HG02981 (cell line): ENCODE data around the gene ANKRD11.

ENCODE experiments used
- ATAC-seq: cut with Tn5 transposase; IDR thresholded peaks from one replicate; pipeline ENCODE4 v1.9.1; 2021; ENCODE audit warnings: mild to moderate bottlenecking, moderate library complexity; ENCODE audit not compliant: unreplicated experiment

The ANKRD11 gene

DNA sequence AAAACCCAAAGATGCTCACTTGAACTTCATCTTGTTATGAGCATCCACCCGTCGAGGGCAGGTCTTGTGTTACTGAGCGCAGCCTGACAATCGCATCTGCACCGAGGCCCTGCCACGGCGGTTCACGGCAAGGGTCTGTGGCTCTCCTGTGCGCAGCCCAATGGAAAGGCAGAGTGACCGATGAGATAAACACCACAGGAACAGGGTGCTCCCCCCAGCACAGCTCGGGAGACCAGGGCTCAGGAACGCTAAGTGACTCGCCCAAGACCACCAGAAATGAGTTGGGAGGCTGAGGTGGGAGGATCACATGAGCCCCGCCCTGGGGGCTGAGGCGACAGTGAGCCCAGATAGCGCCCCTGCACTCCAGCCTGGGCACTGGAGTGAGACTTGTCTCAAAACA lies 134.7 kb downstream of the ANKRD11 start:
- no peak for ATAC-seq

DNA sequence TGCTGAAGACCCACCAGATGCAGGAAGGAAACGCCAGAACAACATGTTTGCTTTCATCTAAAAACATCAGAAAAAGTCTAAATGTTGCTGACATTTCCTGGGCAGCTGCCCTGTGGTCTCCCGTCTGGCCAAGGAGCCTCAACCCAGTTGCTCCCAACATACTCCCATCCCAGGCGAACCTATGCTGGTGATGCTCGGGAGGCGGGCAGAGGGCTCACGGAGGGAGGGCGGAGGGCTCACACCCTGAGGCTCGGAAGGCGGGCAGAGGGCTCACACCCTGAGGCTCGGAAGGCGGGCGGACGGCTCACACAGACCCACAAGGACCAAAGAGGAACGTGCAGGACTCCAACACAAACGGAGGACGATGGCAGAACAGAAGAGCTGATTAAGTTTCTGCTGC lies 135.4 kb downstream of the ANKRD11 start:
- no peak for ATAC-seq

DNA sequence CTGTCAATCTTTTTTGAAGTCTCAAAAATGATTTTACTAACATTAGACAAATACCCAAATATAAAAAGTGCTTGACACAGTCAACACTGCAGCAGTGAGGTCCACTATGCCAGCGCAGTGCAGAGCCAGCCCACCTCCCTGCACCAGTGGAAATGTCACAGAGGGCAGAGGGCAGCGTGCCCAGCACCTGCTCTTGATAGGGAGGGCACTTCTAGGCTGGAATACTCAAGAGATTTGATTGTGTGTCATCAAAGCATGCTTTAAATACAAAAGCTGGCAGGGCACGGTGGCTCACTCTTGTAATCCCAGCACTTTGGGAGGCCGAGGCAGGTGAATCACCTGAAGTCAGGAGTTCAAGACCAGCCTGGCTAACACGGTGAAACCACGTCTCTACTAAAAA lies 136.0 kb downstream of the ANKRD11 start:
- ATAC-seq = no peak

DNA sequence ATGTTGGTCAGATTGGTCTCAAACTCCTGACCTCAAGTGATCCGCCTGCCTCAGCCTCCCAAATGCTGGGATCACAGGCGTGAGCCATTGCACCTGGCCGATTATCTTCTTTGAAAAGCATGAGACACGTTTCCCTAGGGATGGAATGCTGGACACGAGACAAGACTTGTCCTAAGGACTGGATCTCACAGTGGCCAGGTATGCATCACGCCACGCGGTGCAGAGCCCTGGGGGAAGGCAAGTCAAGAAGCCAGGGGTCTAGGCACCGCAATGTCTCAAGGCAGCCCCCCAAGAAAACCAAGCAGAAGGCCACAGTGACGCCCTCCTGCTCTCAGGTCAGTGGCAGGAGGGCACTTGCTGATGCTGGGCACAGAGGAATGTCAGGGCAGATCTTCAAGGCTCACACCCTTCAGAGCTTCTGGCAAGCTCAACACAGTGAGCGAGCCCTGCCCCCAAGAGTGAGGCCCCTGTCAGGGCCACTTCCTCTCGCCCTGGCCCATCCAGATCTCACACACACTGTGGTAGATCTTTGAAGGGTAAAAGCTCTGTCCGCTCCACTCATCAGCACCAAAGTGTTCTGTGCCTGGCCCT lies 138.2 kb downstream of the ANKRD11 start:
- no peak for ATAC-seq

DNA sequence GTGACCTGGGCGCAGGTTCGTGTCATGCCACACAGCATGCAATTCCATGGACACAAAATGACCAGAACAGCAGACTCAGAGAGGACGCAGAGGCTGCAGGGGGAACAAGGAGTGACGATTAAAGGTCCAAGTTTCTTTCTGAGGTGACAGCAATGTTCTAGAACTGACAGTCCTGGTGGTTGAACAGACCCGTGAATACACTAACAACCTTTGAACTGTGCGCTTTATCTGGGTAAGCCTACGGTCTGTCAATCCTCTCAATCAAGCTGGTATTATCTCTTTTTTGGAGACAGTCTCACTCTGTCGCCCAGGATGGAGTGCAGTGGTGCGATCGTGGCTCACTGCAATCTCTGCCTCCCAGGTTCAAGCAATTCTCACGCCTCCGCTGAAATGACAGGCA lies 138.7 kb downstream of the ANKRD11 start:
- no peak for ATAC-seq

DNA sequence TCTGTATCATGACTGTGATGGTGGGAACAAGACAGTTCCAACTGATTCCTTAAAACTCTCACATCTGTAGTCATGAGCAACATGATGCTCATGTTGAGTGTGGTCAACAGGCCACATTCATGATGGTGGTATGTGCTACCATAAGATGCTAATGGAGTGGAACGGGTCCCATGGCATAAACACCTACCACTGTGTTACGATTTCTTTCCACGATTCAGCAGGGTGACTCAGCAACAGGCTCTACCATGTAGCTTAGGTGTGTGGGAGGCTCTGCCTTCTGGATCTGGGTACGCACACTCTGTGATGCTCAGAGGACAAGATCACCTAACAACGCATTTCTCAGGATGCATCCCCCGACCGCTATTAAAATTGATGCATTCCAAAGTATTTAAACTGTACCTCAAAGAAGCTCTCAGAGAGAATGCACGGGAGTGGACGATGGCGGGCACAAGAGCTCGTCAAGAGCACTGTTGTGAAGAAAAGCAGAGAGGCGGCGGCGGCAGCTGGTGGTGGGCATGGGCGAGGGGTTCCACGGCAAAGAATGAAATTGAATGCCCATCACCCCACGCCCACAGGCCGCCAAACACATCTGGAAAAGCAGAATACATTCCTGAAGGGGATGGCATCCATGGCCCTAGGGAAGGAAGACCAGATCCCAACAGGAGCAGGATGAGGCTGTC lies 139.5 kb downstream of the ANKRD11 start:
- no peak for ATAC-seq

DNA sequence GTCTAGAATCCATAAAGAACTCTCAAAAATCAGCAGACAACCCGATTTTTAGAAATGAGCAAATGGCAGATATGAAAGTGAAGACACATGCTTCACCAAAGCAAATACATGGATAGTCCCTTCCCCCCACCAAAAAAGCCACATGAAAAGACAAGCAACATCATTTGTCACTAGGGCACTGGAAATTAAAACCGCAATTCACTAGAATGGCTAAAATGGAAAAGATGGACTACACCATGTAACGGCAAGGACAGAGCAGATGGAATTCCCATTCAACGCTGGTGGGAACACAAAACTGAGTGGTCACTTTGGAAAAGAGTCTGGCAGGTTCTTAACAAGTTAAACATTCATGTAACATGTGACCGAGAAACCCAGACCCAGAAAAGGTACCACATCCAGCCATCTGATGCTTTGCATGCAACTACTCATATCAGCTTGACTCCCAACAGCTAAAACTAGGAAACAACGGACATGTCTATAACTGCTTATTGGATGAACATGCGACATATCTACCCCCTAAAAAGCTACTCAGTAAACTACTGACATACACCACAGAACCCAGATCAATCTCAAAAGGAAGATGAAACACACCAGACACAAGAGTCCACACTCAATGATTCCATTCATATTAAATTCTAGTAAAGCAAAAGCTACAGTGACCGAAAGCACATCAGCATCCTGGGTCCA lies 140.3 kb downstream of the ANKRD11 start:
- no peak for ATAC-seq

DNA sequence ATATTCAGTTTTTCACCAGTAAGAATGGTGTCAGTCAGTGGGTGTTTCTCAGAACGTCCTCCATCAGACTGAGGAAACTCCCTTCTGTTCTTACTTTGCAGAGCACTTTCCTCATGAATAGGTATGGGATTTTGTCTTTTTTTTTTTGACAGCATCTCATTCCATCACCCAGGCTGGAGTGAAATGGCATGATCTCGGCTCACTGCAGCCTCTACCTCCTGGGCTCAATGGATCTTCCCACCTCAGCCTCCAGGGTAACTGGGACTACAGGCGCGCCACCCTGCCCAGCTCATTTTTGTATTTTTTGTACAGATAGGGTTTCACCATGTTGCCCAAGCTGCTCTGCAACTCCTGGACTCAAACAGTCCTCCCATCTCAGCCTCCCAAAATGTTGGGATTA lies 142.6 kb downstream of the ANKRD11 start:
- no peak for ATAC-seq

DNA sequence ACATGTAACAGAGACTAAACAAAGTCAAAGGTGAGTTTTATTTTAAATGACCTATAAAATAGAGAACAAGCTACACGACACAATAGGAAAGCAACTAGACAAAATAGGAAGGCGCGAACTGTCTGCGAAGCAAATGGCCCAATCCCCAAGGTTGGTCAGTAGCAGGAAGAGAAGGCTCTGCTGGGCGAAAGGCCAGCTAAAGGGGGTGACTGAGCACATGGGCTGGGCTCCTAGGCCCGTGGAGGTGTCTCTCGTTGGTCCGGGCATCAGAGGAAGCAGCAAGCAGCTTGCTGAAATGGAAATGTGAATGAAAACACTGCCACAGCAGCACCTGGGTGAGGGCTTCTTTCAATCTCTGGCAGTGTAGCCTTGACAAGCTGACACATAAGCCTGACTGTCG lies 143.5 kb downstream of the ANKRD11 start:
- ATAC-seq = no peak

DNA sequence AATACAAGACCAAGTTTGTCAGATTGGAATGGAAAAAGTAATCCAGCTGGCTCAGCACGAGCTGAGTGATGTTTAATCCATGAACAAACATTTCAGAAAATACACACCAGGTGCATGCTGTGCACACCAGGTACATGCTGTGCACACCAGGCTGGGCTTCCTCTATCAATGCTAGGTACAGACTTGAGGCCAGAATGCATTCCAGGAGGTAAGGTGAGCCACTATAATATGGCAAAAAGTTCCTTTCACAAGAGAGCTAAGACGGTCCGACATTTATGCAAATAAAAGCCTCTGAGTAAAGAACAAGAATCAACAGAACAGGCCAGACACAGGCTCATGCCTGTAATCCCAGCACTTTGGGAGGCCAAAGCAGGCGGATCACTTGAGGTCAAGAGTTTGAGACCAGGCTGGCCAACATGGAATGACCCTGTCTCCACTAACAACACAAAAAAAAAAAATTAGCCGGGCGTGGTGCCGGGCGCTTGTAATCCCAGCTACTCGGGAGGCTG lies 144.7 kb downstream of the ANKRD11 start:
- ATAC-seq = no peak

DNA sequence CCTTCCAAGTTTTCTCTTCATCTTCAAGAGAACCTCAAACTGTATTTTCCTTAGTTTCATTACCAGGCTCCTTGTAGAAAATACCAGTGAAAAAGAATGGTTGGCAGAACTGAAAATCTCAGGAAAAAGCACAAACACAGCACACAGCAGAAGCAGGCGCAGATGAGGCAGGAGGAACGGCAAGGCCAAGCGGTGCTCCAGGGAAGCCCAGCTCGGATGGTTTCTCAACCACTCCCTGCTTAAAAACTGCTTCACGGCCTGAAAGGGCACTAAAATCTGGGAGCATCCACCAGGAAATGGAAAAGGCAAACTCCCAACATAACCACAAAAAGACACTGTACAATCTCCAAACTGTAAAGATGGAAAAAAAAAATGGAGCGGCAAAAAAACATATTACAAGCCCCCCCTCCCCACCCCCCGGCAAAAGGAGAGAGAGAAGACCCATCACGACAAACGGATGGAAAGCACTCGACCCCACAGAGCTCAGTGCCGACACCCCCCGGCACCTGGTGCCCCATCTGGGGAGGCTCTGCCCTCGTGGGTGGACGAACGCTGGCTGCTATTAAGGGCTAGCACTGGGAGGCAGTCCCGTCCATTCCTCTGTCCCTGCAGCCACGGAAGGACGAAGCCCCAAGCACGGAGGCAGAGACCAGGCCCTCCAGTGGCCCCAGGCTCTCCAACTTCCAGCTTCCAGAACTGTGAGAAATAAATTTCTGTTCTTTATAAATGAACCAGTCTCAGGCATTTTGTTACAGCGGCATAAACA lies 145.3 kb downstream of the ANKRD11 start:
- no peak for ATAC-seq

DNA sequence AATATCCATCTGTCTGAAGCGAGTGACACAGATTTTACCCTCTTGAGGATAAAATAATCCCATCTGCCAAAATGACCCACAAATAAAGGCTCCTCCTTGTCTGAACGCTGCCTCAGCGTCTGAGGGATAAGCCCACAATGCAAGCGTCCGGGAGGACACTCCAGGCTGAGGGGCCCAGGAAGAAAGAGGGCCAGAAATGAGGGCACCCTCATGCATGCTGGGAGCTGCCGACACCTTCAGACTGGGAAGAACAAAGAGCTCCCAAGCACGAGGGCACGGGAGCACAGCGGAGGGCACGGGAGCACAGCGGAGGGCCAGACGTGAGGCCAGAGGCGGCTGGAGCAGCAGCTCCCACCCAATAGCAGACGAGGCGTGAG lies 145.9 kb downstream of the ANKRD11 start:
- ATAC-seq = no peak

DNA sequence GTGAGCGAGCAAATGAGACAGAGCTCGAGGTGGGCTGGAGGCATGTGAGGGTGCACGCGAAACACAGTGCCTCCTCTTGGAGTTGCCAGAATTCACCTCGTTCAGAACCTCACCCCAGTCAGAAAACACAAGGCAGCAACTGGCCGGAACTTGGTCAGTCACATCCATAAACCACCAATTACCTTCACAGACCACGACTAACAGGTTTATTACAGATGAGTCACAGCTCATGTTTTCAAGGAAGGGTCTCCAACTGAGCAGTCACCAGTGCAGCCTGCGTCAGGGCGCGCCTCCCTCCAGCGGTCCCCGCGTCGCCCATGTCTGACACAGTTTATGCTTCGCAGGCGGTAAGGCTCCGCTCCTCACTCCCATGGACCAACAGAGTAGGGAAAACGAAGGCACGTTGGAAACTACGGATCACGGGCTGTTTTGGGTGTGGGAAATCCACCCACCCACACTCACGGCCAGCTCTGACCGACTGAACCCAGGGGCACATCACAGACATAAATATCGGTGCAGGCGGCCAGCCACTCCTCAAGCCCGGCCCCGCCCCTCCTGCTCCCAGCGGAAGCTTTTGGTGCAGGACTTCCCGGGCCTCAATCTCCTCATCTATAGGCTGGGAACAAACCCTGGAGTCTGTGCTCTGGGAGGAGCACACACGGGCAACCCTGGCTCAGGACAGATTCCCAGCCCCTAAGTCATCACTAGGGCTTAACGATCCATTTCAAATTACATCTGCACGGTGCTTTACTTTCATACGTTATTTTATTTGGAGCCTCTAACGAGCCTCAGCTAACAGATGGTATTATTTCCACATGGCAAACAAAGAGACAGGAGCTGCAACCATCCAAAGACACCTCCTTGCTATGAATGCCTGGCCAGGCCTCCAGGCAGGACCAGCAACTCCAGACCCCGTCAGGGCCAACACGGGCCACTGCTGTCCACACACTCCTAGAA lies 146.6 kb downstream of the ANKRD11 start:
- ATAC-seq = no peak

DNA sequence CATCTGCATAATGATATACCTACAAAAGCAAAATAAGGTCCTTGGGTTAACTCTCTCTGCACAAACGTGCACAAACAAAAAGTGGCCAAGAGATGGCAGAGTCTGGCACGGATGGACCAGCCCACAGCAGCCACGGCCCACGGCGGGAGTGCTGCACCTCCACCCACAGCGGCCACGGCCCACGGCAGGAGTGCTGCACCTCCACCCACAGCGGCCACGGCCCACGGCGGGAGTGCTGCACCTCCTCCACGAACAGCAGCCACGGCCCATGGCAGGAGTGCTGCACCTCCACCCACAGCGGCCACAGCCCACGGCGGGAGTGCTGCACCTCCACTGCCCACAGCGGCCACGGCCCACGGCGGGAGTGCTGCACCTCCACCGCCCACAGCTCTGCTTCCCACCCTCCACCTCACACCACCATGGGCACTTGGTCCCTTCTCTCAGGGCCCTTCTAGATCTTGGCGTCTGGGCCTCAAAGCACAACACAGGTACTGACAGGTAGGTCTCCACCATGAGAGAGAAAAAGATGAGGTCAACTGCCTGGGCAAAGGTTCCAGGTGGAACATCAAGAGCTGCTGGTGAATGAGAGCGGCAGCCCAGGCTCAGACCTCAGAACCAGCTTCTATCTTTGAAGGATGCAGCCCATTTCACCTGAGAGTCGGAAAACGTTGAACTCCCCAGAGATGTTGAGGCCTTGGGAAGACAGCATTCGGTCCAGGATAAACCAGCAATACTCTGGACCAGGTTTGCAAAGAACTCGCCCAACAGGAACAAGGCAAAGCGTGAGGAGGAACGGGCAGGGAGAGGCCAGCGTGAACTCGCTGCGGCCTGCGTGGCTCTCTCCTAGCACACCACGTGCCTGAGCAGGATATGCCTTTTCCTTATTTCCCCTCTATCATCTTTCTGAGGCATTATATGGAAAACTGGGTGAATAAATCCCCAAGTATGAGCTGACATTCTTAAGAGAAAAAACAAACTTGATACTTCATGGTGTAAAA lies 148.4 kb downstream of the ANKRD11 start:
- no peak for ATAC-seq

DNA sequence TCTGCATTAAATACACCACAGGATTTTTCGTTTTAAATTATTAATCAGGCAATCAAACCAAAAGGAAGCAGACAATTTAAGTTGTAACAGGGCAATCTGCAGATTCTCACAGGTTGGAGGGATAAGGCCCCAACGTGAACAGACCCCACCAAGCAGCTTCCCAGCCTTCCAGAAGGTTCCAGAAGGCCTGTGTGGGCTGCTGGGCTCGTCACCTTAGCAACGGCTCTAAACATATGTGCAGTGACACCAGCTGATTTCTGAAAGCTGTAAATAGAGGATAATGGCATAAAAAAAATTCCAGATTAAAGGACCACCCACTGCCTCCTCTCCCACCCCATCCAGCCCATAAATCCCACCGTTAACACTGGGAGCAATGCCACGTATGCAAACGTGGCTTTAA lies 149.1 kb downstream of the ANKRD11 start:
- ATAC-seq = no peak

DNA sequence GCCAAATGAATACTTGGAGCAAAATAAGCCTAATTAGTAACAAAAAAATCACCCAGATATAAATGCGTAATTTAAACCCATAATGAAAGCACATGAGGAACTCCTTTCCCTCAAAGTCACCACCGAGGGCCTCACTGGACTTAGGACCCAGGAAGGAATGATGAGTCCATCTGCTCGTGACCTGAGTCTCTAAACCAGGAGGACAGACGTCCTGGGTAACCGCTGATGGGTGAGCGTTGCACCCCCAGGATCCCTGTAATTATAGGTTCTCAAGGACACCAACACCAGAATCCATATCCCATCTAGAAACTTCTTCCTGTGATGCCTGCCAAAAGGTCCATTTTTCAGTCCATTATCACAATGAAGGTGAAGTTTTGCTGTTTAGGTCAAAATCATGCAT lies 151.5 kb downstream of the ANKRD11 start:
- no peak for ATAC-seq

DNA sequence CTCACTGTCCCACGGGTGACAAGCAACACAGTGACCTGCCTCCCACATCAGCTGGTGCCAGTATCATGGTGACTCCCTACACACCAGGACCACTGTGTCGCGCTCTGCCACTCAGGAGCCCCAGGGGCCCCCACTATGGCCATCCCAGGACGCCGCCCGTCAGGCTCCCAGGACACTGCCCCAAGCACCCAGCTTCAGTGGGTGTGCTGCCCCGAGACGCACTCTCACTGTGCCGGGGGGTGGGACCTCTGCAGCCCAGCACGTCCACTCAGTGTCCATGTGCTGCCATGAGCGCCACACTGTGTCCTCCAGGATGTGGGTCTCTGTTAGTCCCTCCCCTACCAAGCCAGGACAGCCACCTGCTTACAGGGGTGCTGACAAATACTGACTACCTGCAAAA lies 152.4 kb downstream of the ANKRD11 start:
- ATAC-seq = no peak

DNA sequence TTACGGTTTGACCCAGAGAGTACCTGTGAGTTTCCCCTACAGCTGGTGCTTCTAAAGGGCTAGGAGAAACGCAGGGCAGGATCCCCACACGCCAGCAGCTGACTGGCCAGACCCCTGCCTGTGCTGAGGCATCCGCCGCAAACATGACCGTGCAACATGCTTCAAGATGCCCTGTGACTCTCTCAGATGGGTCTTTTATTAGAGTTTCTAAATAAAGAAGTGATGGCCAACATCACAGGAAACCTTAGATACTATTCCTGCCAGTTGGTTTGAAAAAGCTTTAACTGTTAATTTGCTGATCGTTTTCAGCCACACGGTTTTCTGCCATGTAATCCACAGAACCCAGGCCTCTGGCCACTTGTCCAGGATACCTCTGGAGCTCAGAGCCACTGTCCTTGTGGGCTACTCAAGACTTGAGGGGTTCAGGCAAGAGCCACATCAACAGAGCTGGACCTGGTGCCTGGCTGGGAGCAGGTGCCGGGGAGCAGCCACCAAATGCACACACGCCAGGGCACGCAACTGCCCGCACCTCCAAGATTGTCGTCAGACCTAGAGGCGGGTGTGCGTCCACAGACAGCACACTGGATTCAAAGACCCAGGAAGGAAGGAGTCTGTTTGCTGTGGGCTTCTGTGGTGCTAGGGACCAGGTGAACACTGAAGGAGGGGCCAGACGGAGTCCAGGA lies 154.4 kb downstream of the ANKRD11 start:
- ATAC-seq = no peak
